H1 (cell line): Measurements from ENCODE around the gene GSTA3. TPM values are rescaled to one million over a fixed set of nuclear protein-coding genes. Genes with fewer than 3 reads are reported as not detected.

ENCODE experiments used
- CTCF ChIA-PET: fragments of 300-600 bp; sonication (Branson Sonifier 250); formaldehyde crosslinking; loops from one replicate; lab custom pipeline; 2021; ENCODE audit not compliant: partially characterized antibody; lab: Charles Lee
- POLR2A ChIA-PET: fragments of 300-600 bp; sonication (Branson Sonifier 250); formaldehyde crosslinking; loops from one replicate; lab custom pipeline; 2021; ENCODE audit warnings: inconsistent platforms; ENCODE audit not compliant: partially characterized antibody; lab: Charles Lee
- DNase-seq, 2 experiments: peaks; one replicate each; pipeline versions ENCODE4 v3.0.0 to v3.0.0-alpha.2; 2010 to 2022; ENCODE audit warnings: low spot score in 2 of 2, low read depth in 1 of 2, mixed read lengths in 1 of 2
- FAIRE-seq: peaks from 2 replicates; lab custom pipeline; 2011; peaks lifted over from hg19 to GRCh38; lab: Jason Lieb, UNC
- H2AFZ ChIP-seq: 2 replicates; pipeline ENCODE4 v1.8.1; 2012; ENCODE audit warnings: low read length, inconsistent platforms
- H2AK5ac ChIP-seq: 2 replicates; pipeline ENCODE4 v1.6.1; 2013; ENCODE audit warnings: low read depth, low read length
- H2BK120ac ChIP-seq: replicated peaks from 2 replicates; pipeline ENCODE3; 2013; ENCODE audit warnings: low read depth, low read length, inconsistent platforms
- H2BK12ac ChIP-seq: 2 replicates; pipeline ENCODE4 v1.6.1; 2013; ENCODE audit warnings: low read depth, low read length
- H2BK15ac ChIP-seq: 2 replicates; pipeline ENCODE4 v1.6.1; 2013; ENCODE audit warnings: low read length
- H2BK20ac ChIP-seq: 2 replicates; pipeline ENCODE4 v1.6.1; 2013; ENCODE audit warnings: low read length
- H2BK5ac ChIP-seq: 2 replicates; pipeline ENCODE4 v1.6.1; 2013; ENCODE audit warnings: low read depth, low read length
- H3K14ac ChIP-seq: 2 replicates; pipeline ENCODE4 v1.6.1; 2013; ENCODE audit warnings: inconsistent platforms; ENCODE audit not compliant: insufficient read length
- H3K18ac ChIP-seq: 2 replicates; pipeline ENCODE4 v1.6.1; 2013; ENCODE audit warnings: low read length; ENCODE audit errors: extremely low read depth
- H3K23ac ChIP-seq: 2 replicates; pipeline ENCODE4 v1.6.1; 2013; ENCODE audit warnings: inconsistent platforms; ENCODE audit not compliant: insufficient read length
- H3K23me2 ChIP-seq: 2 replicates; pipeline ENCODE4 v1.6.1; 2013; ENCODE audit warnings: low read depth, low read length
- H3K27ac ChIP-seq: 2 replicates; pipeline ENCODE4 v1.6.1; 2011; ENCODE audit warnings: low read depth, low read length, inconsistent platforms
- H3K27me3 ChIP-seq, 4 experiments: replicated peaks in 1 of 4; 1 replicate in 1 of 4; 2 replicates in 3 of 4; pipeline versions ENCODE4 v1.6.1 to v1.8.1; 2011 to 2013; ENCODE audit warnings: low read length in 3 of 4, mild to moderate bottlenecking in 3 of 4, inconsistent platforms in 2 of 4, mixed read lengths in 2 of 4, moderate library complexity in 1 of 4; ENCODE audit not compliant: control insufficient read depth in 3 of 4, insufficient read depth in 3 of 4; ENCODE audit errors: extremely low read depth in 1 of 4
- H3K36me3 ChIP-seq, 4 experiments: 2 replicates each; pipeline versions ENCODE4 v1.6.1 to v1.8.1; 2011 to 2013; ENCODE audit warnings: mild to moderate bottlenecking in 4 of 4, low read length in 3 of 4, moderate library complexity in 2 of 4, control low read depth in 1 of 4, inconsistent platforms in 1 of 4; ENCODE audit not compliant: insufficient read depth in 4 of 4, control insufficient read depth in 2 of 4
- H3K4ac ChIP-seq: replicated peaks from 2 replicates; pipeline ENCODE3; 2013; ENCODE audit warnings: low read length, low read depth, mixed read lengths, inconsistent platforms; ENCODE audit not compliant: insufficient read length
- H3K4me1 ChIP-seq, 4 experiments: replicated peaks in 1 of 4; 1 replicate in 1 of 4; 2 replicates in 3 of 4; pipeline versions ENCODE4 v1.6.1 to v1.8.1; 2011 to 2013; ENCODE audit warnings: low read length in 3 of 4, inconsistent platforms in 2 of 4, mixed read lengths in 1 of 4; ENCODE audit not compliant: insufficient read depth in 4 of 4, control insufficient read depth in 3 of 4
- H3K4me2 ChIP-seq, 2 experiments: 2 replicates each; pipeline versions ENCODE4 v1.6.1 to v1.8.1; 2011 to 2013; ENCODE audit warnings: low read depth in 2 of 2, low read length in 2 of 2, control low read depth in 1 of 2, inconsistent platforms in 1 of 2, mild to moderate bottlenecking in 1 of 2; ENCODE audit not compliant: insufficient read depth in 1 of 2
- H3K4me3 ChIP-seq, 4 experiments: fragments of 200-600, 300-600 bp in 1 of 4; sonication (generic), shearing (Covaris generic), sonication (Bioruptor Twin) in 1 of 4; 2 replicates each; pipeline versions ENCODE4 v1.5.1 to v1.8.1; 2011 to 2016; ENCODE audit warnings: low read length in 4 of 4, low read depth in 3 of 4, control low read depth in 2 of 4, inconsistent platforms in 2 of 4, mild to moderate bottlenecking in 2 of 4, mixed read lengths in 1 of 4, moderate library complexity in 1 of 4; ENCODE audit not compliant: insufficient read depth in 2 of 4; ENCODE audit errors: extremely low read depth in 1 of 4
- H3K56ac ChIP-seq: replicated peaks from 2 replicates; pipeline ENCODE3; 2013; ENCODE audit warnings: low read depth, mild to moderate bottlenecking, mixed read lengths, low read length, inconsistent platforms; ENCODE audit not compliant: insufficient read length
- H3K79me1 ChIP-seq: 2 replicates; pipeline ENCODE4 v1.6.1; 2013; ENCODE audit warnings: low read depth, low read length, control low read depth
- H3K79me2 ChIP-seq, 2 experiments: 2 replicates each; pipeline versions ENCODE4 v1.6.1 to v1.8.1; 2012 to 2013; ENCODE audit warnings: low read length in 2 of 2, mild to moderate bottlenecking in 2 of 2, inconsistent platforms in 1 of 2; ENCODE audit not compliant: insufficient read depth in 2 of 2, control insufficient read depth in 1 of 2
- H3K9ac ChIP-seq, 4 experiments: replicated peaks in 1 of 4; 1 replicate in 1 of 4; 2 replicates in 3 of 4; pipeline versions ENCODE4 v1.6.1 to v1.8.1; 2011 to 2013; ENCODE audit warnings: low read depth in 3 of 4, low read length in 3 of 4, control low read depth in 2 of 4, mild to moderate bottlenecking in 2 of 4, moderate library complexity in 2 of 4, inconsistent platforms in 1 of 4; ENCODE audit errors: extremely low read depth in 1 of 4
- H3K9me3 ChIP-seq, 2 experiments: 2 replicates each; pipeline versions ENCODE4 v1.6.1 to v1.8.1; 2012 to 2013; ENCODE audit warnings: mild to moderate bottlenecking in 2 of 2, moderate library complexity in 2 of 2, control low read depth in 1 of 2, inconsistent platforms in 1 of 2, low read depth in 1 of 2, low read length in 1 of 2, mixed read lengths in 1 of 2; ENCODE audit not compliant: insufficient read depth in 2 of 2
- H4K20me1 ChIP-seq, 2 experiments: replicated peaks in 1 of 2; 2 replicates each; pipeline versions ENCODE3 to v1.8.1; 2011 to 2013; ENCODE audit warnings: inconsistent platforms in 2 of 2, low read length in 2 of 2, mild to moderate bottlenecking in 1 of 2; ENCODE audit not compliant: insufficient read depth in 2 of 2, control insufficient read depth in 1 of 2
- H4K5ac ChIP-seq: 2 replicates; pipeline ENCODE4 v1.6.1; 2013; ENCODE audit warnings: low read length, low read depth, mixed read lengths, inconsistent platforms; ENCODE audit not compliant: insufficient read length
- H4K8ac ChIP-seq: 2 replicates; pipeline ENCODE4 v1.8.0; 2013; ENCODE audit warnings: mild to moderate bottlenecking, moderate library complexity, low read length, inconsistent platforms; ENCODE audit not compliant: insufficient read depth; ENCODE audit errors: extremely low read depth
- H4K91ac ChIP-seq: replicated peaks from 2 replicates; pipeline ENCODE3; 2013; ENCODE audit warnings: low read length, mixed read lengths, inconsistent platforms; ENCODE audit not compliant: insufficient read length
- EP300 ChIP-seq, 2 experiments: IDR thresholded peaks; 1 replicate in 1 of 2; 2 replicates in 1 of 2; pipeline ENCODE4 v1.6.1; 2011 to 2012; ENCODE audit warnings: low read depth in 2 of 2, low read length in 2 of 2, mild to moderate bottlenecking in 2 of 2, borderline replicate concordance in 1 of 2, inconsistent platforms in 1 of 2, moderate library complexity in 1 of 2
- GTF2F1 ChIP-seq: IDR thresholded peaks from 2 replicates; pipeline ENCODE4 v1.6.1; 2012; ENCODE audit warnings: low read depth, low read length, improper control_type of control experiment, borderline replicate concordance
- KDM1A ChIP-seq: fragments of 200-600, 300-600 bp; sonication (generic); IDR thresholded peaks from 2 replicates; pipeline ENCODE4 v1.7.1; 2016; ENCODE audit warnings: mild to moderate bottlenecking, low read length, borderline replicate concordance
- NANOG ChIP-seq: IDR thresholded peaks from 2 replicates; pipeline ENCODE4 v1.6.1; 2011; ENCODE audit warnings: low read length, low read depth, mild to moderate bottlenecking, inconsistent platforms; ENCODE audit not compliant: insufficient read depth, poor library complexity, severe bottlenecking
- POU5F1 ChIP-seq: IDR thresholded peaks from 2 replicates; pipeline ENCODE4 v1.6.1; 2011; ENCODE audit warnings: low read depth, mild to moderate bottlenecking, low read length, moderate library complexity
- RAD21 ChIP-seq, 2 experiments: IDR thresholded peaks in 1 of 2; conservative IDR thresholded peaks in 1 of 2; 2 replicates each; pipeline ENCODE4 v1.6.1; 2011; ENCODE audit warnings: low read depth in 2 of 2, low read length in 2 of 2, improper control_type of control experiment in 1 of 2, inconsistent platforms in 1 of 2, mild to moderate bottlenecking in 1 of 2, moderate library complexity in 1 of 2
- TBP ChIP-seq: IDR thresholded peaks from 2 replicates; pipeline ENCODE4 v1.6.1; 2011; ENCODE audit warnings: low read depth, low read length, improper control_type of control experiment
- WGBS, 2 experiments: shearing (Covaris generic) in 1 of 2; methylation state at CpG; one replicate each; pipeline versions ENCODE4 v1.1.6 to v1.1.7; 2013 to 2015; ENCODE audit warnings: low lambda C conversion rate in 2 of 2, mixed read lengths in 2 of 2, inconsistent platforms in 1 of 2, low coverage in 1 of 2, missing lambda C conversion rate in 1 of 2; ENCODE audit not compliant: insufficient replicate concordance in 2 of 2, insufficient coverage in 1 of 2, insufficient read length in 1 of 2; ENCODE audit errors: extremely low coverage in 1 of 2, missing lambda C conversion rate in 1 of 2; 5-methylcytosine and 5-hydroxymethylcytosine counted together
- polyA plus RNA-seq, 7 experiments: library from polyadenylated mRNA; depleted of rRNA in 3 of 7; stranded (reverse) in 5 of 7; unstranded in 2 of 7; fragments of >200 nt in 5 of 7; fragments of 200-250 nt in 2 of 7; gene quantifications; 1 replicate in 5 of 7; 2 replicates in 1 of 7; 4 replicates in 1 of 7; pipeline versions ENCODE4 v1.2.1 to v1.2.3, GENCODE V29; 2011 to 2013; ENCODE audit warnings: missing spikeins in 2 of 7, mixed read lengths in 2 of 7
- total RNA-seq: library from RNA; stranded (reverse); fragmentation: NEBNext Ultra II Directional; extraction: Animal tissue kit (Norgen Biotek cat#: 25700); gene quantifications from 2 replicates; pipeline ENCODE4 v1.2.1, GENCODE V29; 2021
- TF ChIP-seq, protein P1 (sequence below): IDR thresholded peaks from 2 replicates; pipeline ENCODE4 v1.6.1; 2012; ENCODE audit warnings: low read length, inconsistent platforms

The GSTA3 gene
- total and polyA plus RNA-seq, 2 of the 8 experiments (the other 6 are each of a cell fraction or from before 2014, with no cell fraction given): not detected

DNA sequence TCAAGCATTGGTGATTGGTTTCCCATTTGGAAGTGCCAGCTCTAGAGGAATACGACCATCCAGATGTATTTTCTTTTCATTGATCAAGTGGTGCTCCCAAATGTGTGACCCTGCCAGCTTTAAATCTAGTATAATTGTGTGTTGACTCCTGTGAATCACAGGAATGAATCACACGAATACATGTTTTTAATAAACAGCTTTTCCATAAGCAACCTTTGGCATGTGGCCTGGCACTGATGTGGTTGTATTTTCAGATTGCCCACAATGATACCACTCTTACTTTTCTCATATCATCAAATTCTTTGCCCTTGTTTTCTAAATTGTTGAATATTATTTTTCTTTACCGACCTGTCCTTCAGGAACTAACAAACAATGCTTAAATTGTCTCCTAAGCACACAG lies 367 bp downstream of the GSTA3 start:
- H3K4ac ChIP-seq: no peak overlapping the region
- H3K23me2 ChIP-seq: no peaks in the 10 kb centered on the region
- H3K23ac ChIP-seq: no peak overlapping the region
- no peak overlapping the region for H3K56ac ChIP-seq
- no peak for TF ChIP-seq POU5F1
- no peak for TF ChIP-seq KDM1A
- TF ChIP-seq, protein P1, sequence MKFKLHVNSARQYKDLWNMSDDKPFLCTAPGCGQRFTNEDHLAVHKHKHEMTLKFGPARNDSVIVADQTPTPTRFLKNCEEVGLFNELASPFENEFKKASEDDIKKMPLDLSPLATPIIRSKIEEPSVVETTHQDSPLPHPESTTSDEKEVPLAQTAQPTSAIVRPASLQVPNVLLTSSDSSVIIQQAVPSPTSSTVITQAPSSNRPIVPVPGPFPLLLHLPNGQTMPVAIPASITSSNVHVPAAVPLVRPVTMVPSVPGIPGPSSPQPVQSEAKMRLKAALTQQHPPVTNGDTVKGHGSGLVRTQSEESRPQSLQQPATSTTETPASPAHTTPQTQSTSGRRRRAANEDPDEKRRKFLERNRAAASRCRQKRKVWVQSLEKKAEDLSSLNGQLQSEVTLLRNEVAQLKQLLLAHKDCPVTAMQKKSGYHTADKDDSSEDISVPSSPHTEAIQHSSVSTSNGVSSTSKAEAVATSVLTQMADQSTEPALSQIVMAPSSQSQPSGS: no peak
- TF ChIP-seq EP300 (IDR thresholded peaks at IDR 0.05; ENCODE audit: borderline replicate concordance in 1 of 2, low read depth in 2 of 2, low read length in 2 of 2): no peak
- no peak for TF ChIP-seq RAD21 (IDR thresholded peaks at IDR 0.05 in 1 of 2, conservative IDR thresholded peaks at IDR 0.05 in 1 of 2; ENCODE audit: low read depth in 2 of 2, low read length in 2 of 2)
- no peak for TF ChIP-seq GTF2F1
- TF ChIP-seq TBP: no peak
- TF ChIP-seq NANOG: no peak
- no peak overlapping the region for H4K91ac ChIP-seq
- no peak overlapping the region for H3K4me2 ChIP-seq
- H3K79me2 ChIP-seq: no peaks in the 10 kb centered on the region
- H3K4me1 ChIP-seq: no peaks in the 10 kb centered on the region
- H2BK20ac ChIP-seq: no peak overlapping the region
- no peak overlapping the region for H3K4me3 ChIP-seq
- no peaks in the 10 kb centered on the region for H4K20me1 ChIP-seq
- no peak overlapping the region for H3K27ac ChIP-seq
- H3K79me1 ChIP-seq: no peaks in the 10 kb centered on the region
- H4K5ac ChIP-seq: no peak overlapping the region
- H3K9ac ChIP-seq: no peak overlapping the region
- no peak overlapping the region for H2AK5ac ChIP-seq
- H2BK5ac ChIP-seq: no peak overlapping the region
- no peak overlapping the region for H2BK12ac ChIP-seq
- no peak overlapping the region for H4K8ac ChIP-seq
- FAIRE-seq (no peak), DNase-seq (no peak)
- 98% methylated on average over 3 of the region's 3 CpGs; no CpG with 5 or more reads in 1 of the 2 experiments for WGBS, 2 experiments
- no peak overlapping the region for H3K18ac ChIP-seq
- H3K9me3 ChIP-seq: no peaks in the 10 kb centered on the region
- no peak overlapping the region for H2BK120ac ChIP-seq
- ChIA-PET CTCF (interaction anchor here (0.6 kb wide), 1 partner anchor 1326 kb away, joined by 3 read pairs; no protein-coding TSS in a partner anchor), POLR2A (no interaction called here)
- no peak overlapping the region for H3K14ac ChIP-seq
- no peak overlapping the region for H2BK15ac ChIP-seq
- no peak overlapping the region for H2AFZ ChIP-seq
- H3K36me3 ChIP-seq: no peaks in the 10 kb centered on the region
- H3K27me3 ChIP-seq: no peaks in the 10 kb centered on the region
